IMR-90 (cell line): ENCODE results near the gene AFF2. TPM values are rescaled to one million over a fixed set of nuclear protein-coding genes. Genes with fewer than 3 reads are reported as not detected.

Experiments
- ATAC-seq: fragments of 200-7000 bp; cut with Tn5 transposase; 2 replicates; pipeline ENCODE4 v1.9.1; 2020; ENCODE audit warnings: low read depth, mild to moderate bottlenecking, moderate library complexity
- BruUV-seq: library from RNA; stranded (reverse); fragments of 400-500 nt; replicated peaks from 2 replicates; lab custom pipeline; 2021; lab: Mats Ljungman, UMichigan
- CTCF ChIA-PET: fragments of 300-600 bp; formaldehyde crosslinking; extraction: SDS; loops from one replicate; lab custom pipeline; 2021; ENCODE audit warnings: antibody characterized with exemption; lab: Yijun Ruan, JAX
- POLR2A ChIA-PET: fragments of 300-600 bp; sonication (Branson Sonifier 250); formaldehyde crosslinking; loops from one replicate; lab custom pipeline; 2022; ENCODE audit warnings: antibody characterized with exemption; ENCODE audit not compliant: unreplicated experiment; lab: Charles Lee
- DNase-seq: peaks from one replicate; pipeline ENCODE4 v3.0.0; 2013
- H2AFZ ChIP-seq: replicated peaks from 2 replicates; pipeline ENCODE3; 2013; ENCODE audit warnings: low read length, mild to moderate bottlenecking; ENCODE audit not compliant: poor library complexity
- H2AK5ac ChIP-seq: 2 replicates; pipeline ENCODE4 v1.6.1; 2013; ENCODE audit warnings: low read depth, low read length, inconsistent platforms
- H2AK9ac ChIP-seq: replicated peaks from 2 replicates; pipeline ENCODE3; 2013; ENCODE audit warnings: mild to moderate bottlenecking, low read depth, low read length, moderate library complexity; ENCODE audit not compliant: poor library complexity
- H2BK120ac ChIP-seq: 2 replicates; pipeline ENCODE4 v1.6.1; 2013; ENCODE audit warnings: low read depth, low read length, inconsistent platforms
- H2BK15ac ChIP-seq: 3 replicates; pipeline ENCODE4 v1.6.1; 2013; ENCODE audit warnings: low read depth, low read length, inconsistent platforms
- H2BK20ac ChIP-seq: 2 replicates; pipeline ENCODE4 v1.6.1; 2013; ENCODE audit warnings: low read depth, mild to moderate bottlenecking, inconsistent platforms, low read length, moderate library complexity
- H2BK5ac ChIP-seq: 2 replicates; pipeline ENCODE4 v1.6.1; 2013; ENCODE audit warnings: mild to moderate bottlenecking, low read depth, low read length, inconsistent platforms; ENCODE audit not compliant: poor library complexity, severe bottlenecking
- H3K14ac ChIP-seq: replicated peaks from 2 replicates; pipeline ENCODE4 v1.6.1; 2013; ENCODE audit warnings: low read depth, low read length, inconsistent platforms
- H3K18ac ChIP-seq: 2 replicates; pipeline ENCODE4 v1.6.1; 2013; ENCODE audit warnings: low read depth, low read length, control low read depth
- H3K23ac ChIP-seq: 2 replicates; pipeline ENCODE4 v1.6.1; 2013; ENCODE audit warnings: low read depth, low read length, inconsistent platforms
- H3K27ac ChIP-seq: 2 replicates; pipeline ENCODE4 v1.5.1; 2013; ENCODE audit warnings: mild to moderate bottlenecking, control low read depth, low read length; ENCODE audit not compliant: insufficient read depth
- H3K27me3 ChIP-seq: 2 replicates; pipeline ENCODE4 v1.6.1; 2013; ENCODE audit warnings: low read length; ENCODE audit not compliant: control insufficient read depth, insufficient read depth
- H3K36me3 ChIP-seq: 2 replicates; pipeline ENCODE4 v1.6.1; 2013; ENCODE audit warnings: low read length, mixed read lengths; ENCODE audit not compliant: control insufficient read depth, insufficient read depth
- H3K4ac ChIP-seq: 2 replicates; pipeline ENCODE4 v1.6.1; 2013; ENCODE audit warnings: low read depth, low read length, inconsistent platforms
- H3K4me1 ChIP-seq: 2 replicates; pipeline ENCODE4 v1.6.1; 2013; ENCODE audit warnings: low read length, mixed read lengths; ENCODE audit not compliant: control insufficient read depth, insufficient read depth
- H3K4me2 ChIP-seq: 2 replicates; pipeline ENCODE4 v1.6.1; 2013; ENCODE audit warnings: low read depth, mild to moderate bottlenecking, control low read depth, low read length, moderate library complexity
- H3K4me3 ChIP-seq: 2 replicates; pipeline ENCODE4 v1.5.1; 2013; ENCODE audit warnings: low read depth, mild to moderate bottlenecking, control low read depth, low read length, moderate library complexity; ENCODE audit not compliant: insufficient read depth
- H3K56ac ChIP-seq: 2 replicates; pipeline ENCODE4 v1.6.1; 2013; ENCODE audit warnings: low read length, inconsistent platforms; ENCODE audit not compliant: insufficient read depth; ENCODE audit errors: extremely low read depth
- H3K79me1 ChIP-seq, 2 experiments: 2 replicates each; pipeline ENCODE4 v1.6.1; 2013; ENCODE audit warnings: low read length in 2 of 2, inconsistent platforms in 1 of 2, low read depth in 1 of 2
- H3K9ac ChIP-seq: 2 replicates; pipeline ENCODE4 v1.6.1; 2013; ENCODE audit warnings: low read depth, low read length, control low read depth
- H3K9me1 ChIP-seq: 2 replicates; pipeline ENCODE4 v1.6.1; 2013; ENCODE audit warnings: low read length, inconsistent platforms; ENCODE audit not compliant: insufficient read depth
- H3K9me3 ChIP-seq: 2 replicates; pipeline ENCODE4 v1.6.1; 2013; ENCODE audit warnings: low read length; ENCODE audit not compliant: control insufficient read depth, insufficient read depth
- H4K20me1 ChIP-seq: 2 replicates; pipeline ENCODE4 v1.6.1; 2013; ENCODE audit warnings: low read length, inconsistent platforms; ENCODE audit not compliant: insufficient read depth
- H4K5ac ChIP-seq: 2 replicates; pipeline ENCODE4 v1.6.1; 2013; ENCODE audit warnings: mild to moderate bottlenecking, low read depth, low read length, control low read depth
- H4K8ac ChIP-seq, 2 experiments: 2 replicates each; pipeline ENCODE4 v1.6.1; 2013; ENCODE audit warnings: low read depth in 2 of 2, low read length in 2 of 2, control low read depth in 1 of 2, inconsistent platforms in 1 of 2
- H4K91ac ChIP-seq: 2 replicates; pipeline ENCODE4 v1.6.1; 2013; ENCODE audit warnings: low read depth, low read length, inconsistent platforms; ENCODE audit not compliant: insufficient read depth
- BHLHE40 ChIP-seq: fragments of 150-350 bp; IDR thresholded peaks from 2 replicates; pipeline ENCODE4 v1.6.1; 2016; ENCODE audit warnings: mild to moderate bottlenecking, low read depth, low read length
- CEBPB ChIP-seq: IDR thresholded peaks from 2 replicates; pipeline ENCODE4 v1.6.1; 2012; ENCODE audit warnings: low read depth, low read length, improper control_type of control experiment
- ELK1 ChIP-seq: fragments of 150-350 bp; IDR thresholded peaks from 2 replicates; pipeline ENCODE4 v1.6.1; 2016; ENCODE audit warnings: low read depth, mild to moderate bottlenecking, low read length, moderate library complexity, borderline replicate concordance
- FOS ChIP-seq: fragments of 150-350 bp; IDR thresholded peaks from 2 replicates; pipeline ENCODE4 v1.6.1; 2016; ENCODE audit warnings: low read depth, low read length
- MAFK ChIP-seq: IDR thresholded peaks from 2 replicates; pipeline ENCODE4 v1.6.1; 2012; ENCODE audit warnings: low read depth, low read length, improper control_type of control experiment
- MAZ ChIP-seq: IDR thresholded peaks from 2 replicates; pipeline ENCODE4 v1.6.1; 2012; ENCODE audit warnings: low read depth, mild to moderate bottlenecking, low read length, improper control_type of control experiment, moderate library complexity, borderline replicate concordance
- MXI1 ChIP-seq: IDR thresholded peaks from 2 replicates; pipeline ENCODE4 v1.6.1; 2012; ENCODE audit warnings: low read depth, mild to moderate bottlenecking, low read length, moderate library complexity, borderline replicate concordance
- NFE2L2 ChIP-seq: fragments of 150-350 bp; IDR thresholded peaks from 2 replicates; pipeline ENCODE4 v1.6.1; 2016; ENCODE audit warnings: low read depth, mild to moderate bottlenecking, low read length
- POLR2A ChIP-seq: IDR thresholded peaks from 2 replicates; pipeline ENCODE4 v1.6.1; 2012; ENCODE audit warnings: mild to moderate bottlenecking, low read depth, low read length
- RCOR1 ChIP-seq: IDR thresholded peaks from 2 replicates; pipeline ENCODE4 v1.6.1; 2012; ENCODE audit warnings: mild to moderate bottlenecking, low read length, improper control_type of control experiment; ENCODE audit not compliant: insufficient replicate concordance
- RFX5 ChIP-seq: IDR thresholded peaks from 2 replicates; pipeline ENCODE4 v1.8.0; 2012; ENCODE audit warnings: low read depth, mild to moderate bottlenecking, low read length, moderate library complexity
- SMC3 ChIP-seq: fragments of 150-350 bp; IDR thresholded peaks from 2 replicates; pipeline ENCODE4 v1.6.1; 2016; ENCODE audit warnings: low read depth, mild to moderate bottlenecking, antibody characterized with exemption, low read length, moderate library complexity
- USF2 ChIP-seq: fragments of 150-350 bp; IDR thresholded peaks from 2 replicates; pipeline ENCODE4 v1.6.1; 2017; ENCODE audit warnings: mild to moderate bottlenecking, antibody characterized with exemption, low read length, low read depth
- WGBS, 2 experiments: methylation state at CpG; one replicate each; pipeline versions ENCODE4 v1.1.5 to v1.1.7; 2013; ENCODE audit warnings: missing lambda C conversion rate in 2 of 2; ENCODE audit not compliant: insufficient read length in 1 of 2; ENCODE audit errors: extremely low coverage in 2 of 2; 5-methylcytosine and 5-hydroxymethylcytosine counted together
- dilution Hi-C: fragments of 300-500 bp; cut with HindIII; formaldehyde crosslinking; loops from one replicate; pipeline ENCODE4 v1.14.3; 2018; ENCODE audit warnings: low sequenced_read_pairs; ENCODE audit not compliant: unreplicated experiment
- in situ Hi-C: fragments of 300-500 bp; cut with MboI; formaldehyde crosslinking; loops from 3 replicates; pipeline ENCODE4 v1.14.3; 2019; ENCODE audit warnings: low sequenced_read_pairs, inconsistent platforms, mixed read lengths
- intact Hi-C: fragments of 100-400 bp; cut with micrococcal nuclease; formaldehyde crosslinking; loops from 2 replicates; pipeline ENCODE4 v1.10.0; 2022
- polyA plus RNA-seq, 3 experiments: library from polyadenylated mRNA; depleted of rRNA; stranded (reverse); fragments of >200 nt; gene quantifications; 2 replicates each; pipeline ENCODE4 v1.2.3, GENCODE V29; 2012; ENCODE audit warnings: low replicate concordance in 1 of 3
- total RNA-seq: library from RNA; depleted of rRNA; stranded (reverse); fragments of >200 nt; gene quantifications from 2 replicates; pipeline ENCODE4 v1.2.3, GENCODE V29; 2012

The AFF2 gene
- total and polyA plus RNA-seq, 2 of the 4 experiments (the other 2 are of a cell fraction), result 0.15 to 0.72 TPM

- Histone ChIP-seq H2BK15ac (no peak overlapping the region), H3K9ac (no peak overlapping the region), H4K8ac (no peak overlapping the region), H3K27ac (no peak overlapping the region), H3K23ac (no peak overlapping the region), H3K56ac (no peak overlapping the region), H3K4ac (no peak overlapping the region), H3K79me1 (no peaks in the 10 kb centered on the region), H2BK5ac (no peak overlapping the region), H2BK120ac (no peak overlapping the region), H3K9me1 (no peaks in the 10 kb centered on the region), H3K9me3 (peaks cover 2% of the 10 kb centered on the region; the same call in 1 of the 2 replicates), H3K18ac (no peak overlapping the region), H3K14ac (no peak overlapping the region), H2BK20ac (no peak overlapping the region), H3K4me1 (no peaks in the 10 kb centered on the region), H3K36me3 (no peaks in the 10 kb centered on the region), H2AK5ac (no peak overlapping the region), H4K91ac (no peak overlapping the region), H3K4me3 (no peak overlapping the region), H2AK9ac (no peak overlapping the region), H3K4me2 (no peak overlapping the region), H3K27me3 (no peaks in the 10 kb centered on the region), H4K20me1 (no peaks in the 10 kb centered on the region), H2AFZ (no peak overlapping the region), H4K5ac (no peak overlapping the region)
- POLR2A ChIA-PET, result no interaction called here
- no peak for DNase-seq
- CTCF ChIA-PET, result no interaction called here
- intact Hi-C loops (no loop called here), dilution Hi-C loops (no loop called here), in situ Hi-C loops (no loop called here)
- no TSS peak for BruUV-seq
- TF ChIP-seq POLR2A, result no peak
- no peak for TF ChIP-seq MAFK
- TF ChIP-seq RCOR1, result no peak
- TF ChIP-seq BHLHE40, result no peak
- no peak for TF ChIP-seq NFE2L2
- no peak for TF ChIP-seq FOS
- no peak for TF ChIP-seq USF2
- no peak for TF ChIP-seq RFX5
- no peak for TF ChIP-seq CEBPB
- no peak for TF ChIP-seq SMC3
- TF ChIP-seq ELK1, result no peak
- no peak for TF ChIP-seq MAZ
- TF ChIP-seq MXI1, result no peak
- WGBS, 2 experiments, result no CpG with 5 or more reads among the region's 1 CpG
- no peak for ATAC-seq
These were observed 36.5 kb downstream of the AFF2 start for GRCh38 chrX:148536961-148537360.
